H1 (cell line): ENCODE results near the gene IP6K3. TPM values are rescaled to one million over a fixed set of nuclear protein-coding genes. Genes with fewer than 3 reads are reported as not detected.

Source experiments
- CREB1 ChIP-seq: IDR thresholded peaks from 2 replicates; pipeline ENCODE4 v1.6.1; 2012; ENCODE audit warnings: inconsistent platforms
- EP300 ChIP-seq, 2 experiments: IDR thresholded peaks; 1 replicate in 1 of 2; 2 replicates in 1 of 2; pipeline ENCODE4 v1.6.1; 2011 to 2012; ENCODE audit warnings: low read depth in 2 of 2, low read length in 2 of 2, mild to moderate bottlenecking in 2 of 2, borderline replicate concordance in 1 of 2, inconsistent platforms in 1 of 2, moderate library complexity in 1 of 2
- KDM4A ChIP-seq: IDR thresholded peaks from one replicate; pipeline ENCODE4 v1.7.1; 2012; ENCODE audit warnings: low read depth, mild to moderate bottlenecking, moderate library complexity, low read length, inconsistent platforms; ENCODE audit not compliant: severe bottlenecking
- NRF1 ChIP-seq: IDR thresholded peaks from 2 replicates; pipeline ENCODE4 v1.6.1; 2011; ENCODE audit warnings: mild to moderate bottlenecking, low read depth, low read length, improper control_type of control experiment
- POLR2AphosphoS5 ChIP-seq: IDR thresholded peaks from 2 replicates; pipeline ENCODE4 v1.6.1; 2011; ENCODE audit warnings: low read depth, low read length
- RAD21 ChIP-seq, 2 experiments: IDR thresholded peaks in 1 of 2; conservative IDR thresholded peaks in 1 of 2; 2 replicates each; pipeline ENCODE4 v1.6.1; 2011; ENCODE audit warnings: low read depth in 2 of 2, low read length in 2 of 2, improper control_type of control experiment in 1 of 2, inconsistent platforms in 1 of 2, mild to moderate bottlenecking in 1 of 2, moderate library complexity in 1 of 2
- RBBP5 ChIP-seq: IDR thresholded peaks from 2 replicates; pipeline ENCODE4 v1.7.1; 2012; ENCODE audit warnings: low read depth, mild to moderate bottlenecking, inconsistent platforms, low read length, moderate library complexity, borderline replicate concordance
- SRF ChIP-seq: IDR thresholded peaks from 2 replicates; pipeline ENCODE4 v1.6.1; 2011; ENCODE audit warnings: mild to moderate bottlenecking, low read depth, low read length, moderate library complexity
- polyA plus RNA-seq, 7 experiments: library from polyadenylated mRNA; depleted of rRNA in 3 of 7; stranded (reverse) in 5 of 7; unstranded in 2 of 7; fragments of >200 nt in 5 of 7; fragments of 200-250 nt in 2 of 7; gene quantifications; 1 replicate in 5 of 7; 2 replicates in 1 of 7; 4 replicates in 1 of 7; pipeline versions ENCODE4 v1.2.1 to v1.2.3, GENCODE V29; 2011 to 2013; ENCODE audit warnings: missing spikeins in 2 of 7, mixed read lengths in 2 of 7
- total RNA-seq: library from RNA; stranded (reverse); fragmentation: NEBNext Ultra II Directional; extraction: Animal tissue kit (Norgen Biotek cat#: 25700); gene quantifications from 2 replicates; pipeline ENCODE4 v1.2.1, GENCODE V29; 2021
- TF ChIP-seq, protein P1 (sequence below): fragments of 300-600 bp; sonication (generic); IDR thresholded peaks from 2 replicates; pipeline ENCODE4 v1.7.1; 2012; ENCODE audit warnings: low read length, moderate library complexity, mild to moderate bottlenecking, inconsistent platforms; ENCODE audit not compliant: insufficient replicate concordance

Gene IP6K3
- total and polyA plus RNA-seq, 2 of the 8 experiments (the other 6 are each of a cell fraction or from before 2014, with no cell fraction given) = 0.22 to 0.73 TPM

GRCh38 chr6:33708516-33709204, 38.0 kb downstream of the IP6K3 start (continued):
- TF ChIP-seq, protein P1, sequence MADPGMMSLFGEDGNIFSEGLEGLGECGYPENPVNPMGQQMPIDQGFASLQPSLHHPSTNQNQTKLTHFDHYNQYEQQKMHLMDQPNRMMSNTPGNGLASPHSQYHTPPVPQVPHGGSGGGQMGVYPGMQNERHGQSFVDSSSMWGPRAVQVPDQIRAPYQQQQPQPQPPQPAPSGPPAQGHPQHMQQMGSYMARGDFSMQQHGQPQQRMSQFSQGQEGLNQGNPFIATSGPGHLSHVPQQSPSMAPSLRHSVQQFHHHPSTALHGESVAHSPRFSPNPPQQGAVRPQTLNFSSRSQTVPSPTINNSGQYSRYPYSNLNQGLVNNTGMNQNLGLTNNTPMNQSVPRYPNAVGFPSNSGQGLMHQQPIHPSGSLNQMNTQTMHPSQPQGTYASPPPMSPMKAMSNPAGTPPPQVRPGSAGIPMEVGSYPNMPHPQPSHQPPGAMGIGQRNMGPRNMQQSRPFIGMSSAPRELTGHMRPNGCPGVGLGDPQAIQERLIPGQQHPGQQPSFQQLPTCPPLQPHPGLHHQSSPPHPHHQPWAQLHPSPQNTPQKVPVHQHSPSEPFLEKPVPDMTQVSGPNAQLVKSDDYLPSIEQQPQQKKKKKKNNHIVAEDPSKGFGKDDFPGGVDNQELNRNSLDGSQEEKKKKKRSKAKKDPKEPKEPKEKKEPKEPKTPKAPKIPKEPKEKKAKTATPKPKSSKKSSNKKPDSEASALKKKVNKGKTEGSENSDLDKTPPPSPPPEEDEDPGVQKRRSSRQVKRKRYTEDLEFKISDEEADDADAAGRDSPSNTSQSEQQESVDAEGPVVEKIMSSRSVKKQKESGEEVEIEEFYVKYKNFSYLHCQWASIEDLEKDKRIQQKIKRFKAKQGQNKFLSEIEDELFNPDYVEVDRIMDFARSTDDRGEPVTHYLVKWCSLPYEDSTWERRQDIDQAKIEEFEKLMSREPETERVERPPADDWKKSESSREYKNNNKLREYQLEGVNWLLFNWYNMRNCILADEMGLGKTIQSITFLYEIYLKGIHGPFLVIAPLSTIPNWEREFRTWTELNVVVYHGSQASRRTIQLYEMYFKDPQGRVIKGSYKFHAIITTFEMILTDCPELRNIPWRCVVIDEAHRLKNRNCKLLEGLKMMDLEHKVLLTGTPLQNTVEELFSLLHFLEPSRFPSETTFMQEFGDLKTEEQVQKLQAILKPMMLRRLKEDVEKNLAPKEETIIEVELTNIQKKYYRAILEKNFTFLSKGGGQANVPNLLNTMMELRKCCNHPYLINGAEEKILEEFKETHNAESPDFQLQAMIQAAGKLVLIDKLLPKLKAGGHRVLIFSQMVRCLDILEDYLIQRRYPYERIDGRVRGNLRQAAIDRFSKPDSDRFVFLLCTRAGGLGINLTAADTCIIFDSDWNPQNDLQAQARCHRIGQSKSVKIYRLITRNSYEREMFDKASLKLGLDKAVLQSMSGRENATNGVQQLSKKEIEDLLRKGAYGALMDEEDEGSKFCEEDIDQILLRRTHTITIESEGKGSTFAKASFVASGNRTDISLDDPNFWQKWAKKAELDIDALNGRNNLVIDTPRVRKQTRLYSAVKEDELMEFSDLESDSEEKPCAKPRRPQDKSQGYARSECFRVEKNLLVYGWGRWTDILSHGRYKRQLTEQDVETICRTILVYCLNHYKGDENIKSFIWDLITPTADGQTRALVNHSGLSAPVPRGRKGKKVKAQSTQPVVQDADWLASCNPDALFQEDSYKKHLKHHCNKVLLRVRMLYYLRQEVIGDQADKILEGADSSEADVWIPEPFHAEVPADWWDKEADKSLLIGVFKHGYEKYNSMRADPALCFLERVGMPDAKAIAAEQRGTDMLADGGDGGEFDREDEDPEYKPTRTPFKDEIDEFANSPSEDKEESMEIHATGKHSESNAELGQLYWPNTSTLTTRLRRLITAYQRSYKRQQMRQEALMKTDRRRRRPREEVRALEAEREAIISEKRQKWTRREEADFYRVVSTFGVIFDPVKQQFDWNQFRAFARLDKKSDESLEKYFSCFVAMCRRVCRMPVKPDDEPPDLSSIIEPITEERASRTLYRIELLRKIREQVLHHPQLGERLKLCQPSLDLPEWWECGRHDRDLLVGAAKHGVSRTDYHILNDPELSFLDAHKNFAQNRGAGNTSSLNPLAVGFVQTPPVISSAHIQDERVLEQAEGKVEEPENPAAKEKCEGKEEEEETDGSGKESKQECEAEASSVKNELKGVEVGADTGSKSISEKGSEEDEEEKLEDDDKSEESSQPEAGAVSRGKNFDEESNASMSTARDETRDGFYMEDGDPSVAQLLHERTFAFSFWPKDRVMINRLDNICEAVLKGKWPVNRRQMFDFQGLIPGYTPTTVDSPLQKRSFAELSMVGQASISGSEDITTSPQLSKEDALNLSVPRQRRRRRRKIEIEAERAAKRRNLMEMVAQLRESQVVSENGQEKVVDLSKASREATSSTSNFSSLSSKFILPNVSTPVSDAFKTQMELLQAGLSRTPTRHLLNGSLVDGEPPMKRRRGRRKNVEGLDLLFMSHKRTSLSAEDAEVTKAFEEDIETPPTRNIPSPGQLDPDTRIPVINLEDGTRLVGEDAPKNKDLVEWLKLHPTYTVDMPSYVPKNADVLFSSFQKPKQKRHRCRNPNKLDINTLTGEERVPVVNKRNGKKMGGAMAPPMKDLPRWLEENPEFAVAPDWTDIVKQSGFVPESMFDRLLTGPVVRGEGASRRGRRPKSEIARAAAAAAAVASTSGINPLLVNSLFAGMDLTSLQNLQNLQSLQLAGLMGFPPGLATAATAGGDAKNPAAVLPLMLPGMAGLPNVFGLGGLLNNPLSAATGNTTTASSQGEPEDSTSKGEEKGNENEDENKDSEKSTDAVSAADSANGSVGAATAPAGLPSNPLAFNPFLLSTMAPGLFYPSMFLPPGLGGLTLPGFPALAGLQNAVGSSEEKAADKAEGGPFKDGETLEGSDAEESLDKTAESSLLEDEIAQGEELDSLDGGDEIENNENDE = no peak
- no peak for TF ChIP-seq CREB1
- no peak for TF ChIP-seq RBBP5
- TF ChIP-seq SRF = no peak
- no peak for TF ChIP-seq RAD21 (IDR thresholded peaks at IDR 0.05 in 1 of 2, conservative IDR thresholded peaks at IDR 0.05 in 1 of 2; ENCODE audit: low read depth in 2 of 2, low read length in 2 of 2)
- TF ChIP-seq EP300 (IDR thresholded peaks at IDR 0.05; ENCODE audit: borderline replicate concordance in 1 of 2, low read depth in 2 of 2, low read length in 2 of 2) = no peak
- TF ChIP-seq POLR2AphosphoS5 = no peak
- no peak for TF ChIP-seq NRF1
- no peak for TF ChIP-seq KDM4A
